ENCODE measurements around the gene ROBO1. TPM values are rescaled to one million over a fixed set of nuclear protein-coding genes. Genes with fewer than 3 reads are reported as not detected.

ROBO1 gene
- total and polyA plus RNA-seq, 2 of the 13 experiments (the other 11 are each of a cell fraction or from before 2014, with no cell fraction given): 52.2 to 71.0 TPM

DNA sequence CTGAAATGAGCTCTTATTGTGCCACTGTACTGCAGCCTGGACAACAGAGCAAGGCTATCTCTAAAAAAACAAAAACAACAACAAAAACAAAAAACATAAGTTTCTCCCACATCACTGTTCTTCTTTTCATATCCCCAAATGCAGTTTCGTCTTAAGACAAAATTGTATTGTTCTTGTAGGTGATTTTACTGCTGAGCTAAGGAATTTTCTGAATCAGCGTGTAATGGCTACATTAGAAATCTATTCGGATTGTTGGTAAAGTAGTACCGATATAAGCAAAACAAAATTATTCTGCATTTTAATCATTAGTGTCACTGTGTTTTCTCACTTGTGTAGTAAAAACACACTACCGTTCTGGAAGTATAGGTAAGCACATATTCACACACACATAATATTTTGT, 512.5 kb downstream of the ROBO1 start:
- FAIRE-seq (no peak), DNase-seq (ENCODE audit: low spot score) (no peak), ATAC-seq (no peak)
- no TSS peak for BruUV-seq (replicated peaks)
- CTCF ChIA-PET (ENCODE audit: low intra/inter-chr PET ratio, low total read pairs): no interaction called here
- Histone ChIP-seq H3K27me3 (ENCODE audit: control insufficient read depth in 1 of 2, insufficient read depth in 2 of 2, low read length in 2 of 2) (no peaks in the 10 kb centered on the region), H3K79me2 (ENCODE audit: insufficient read depth, low read length) (no peaks in the 10 kb centered on the region), H3K4me2 (ENCODE audit: low read depth, low read length) (no peak overlapping the region), H3K27ac (ENCODE audit: extremely low read length, insufficient read depth, low read length) (no peak overlapping the region), H2AFZ (ENCODE audit: low read length) (no peak overlapping the region), H3K4me3 (replicated peaks in 1 of 3; ENCODE audit: insufficient read depth in 1 of 3, low read depth in 2 of 3, low read length in 3 of 3) (no peak overlapping the region), H3K36me3 (replicated peaks in 1 of 2; ENCODE audit: control insufficient read depth in 1 of 2, insufficient read depth in 2 of 2, low read length in 2 of 2) (no peaks in the 10 kb centered on the region), H3K9ac (ENCODE audit: insufficient read depth, low read depth, low read length) (no peak overlapping the region), H3K9me3 (ENCODE audit: low read length) (no peaks in the 10 kb centered on the region), H3K4me1 (ENCODE audit: insufficient read depth, low read length) (no peaks in the 10 kb centered on the region), H4K20me1 (ENCODE audit: insufficient read depth, low read length) (no peaks in the 10 kb centered on the region)
- POLR2A ChIA-PET: no interaction called here
- in situ Hi-C loops (cut with HindIII; ENCODE audit: extremely low pct_ligation_motif_present, low pct_unique_long_range_greater_than_20kb) (no loop called here), intact Hi-C loops (cut with micrococcal nuclease; ENCODE audit: unreplicated experiment) (no loop called here)
- TF ChIP-seq, protein P1, sequence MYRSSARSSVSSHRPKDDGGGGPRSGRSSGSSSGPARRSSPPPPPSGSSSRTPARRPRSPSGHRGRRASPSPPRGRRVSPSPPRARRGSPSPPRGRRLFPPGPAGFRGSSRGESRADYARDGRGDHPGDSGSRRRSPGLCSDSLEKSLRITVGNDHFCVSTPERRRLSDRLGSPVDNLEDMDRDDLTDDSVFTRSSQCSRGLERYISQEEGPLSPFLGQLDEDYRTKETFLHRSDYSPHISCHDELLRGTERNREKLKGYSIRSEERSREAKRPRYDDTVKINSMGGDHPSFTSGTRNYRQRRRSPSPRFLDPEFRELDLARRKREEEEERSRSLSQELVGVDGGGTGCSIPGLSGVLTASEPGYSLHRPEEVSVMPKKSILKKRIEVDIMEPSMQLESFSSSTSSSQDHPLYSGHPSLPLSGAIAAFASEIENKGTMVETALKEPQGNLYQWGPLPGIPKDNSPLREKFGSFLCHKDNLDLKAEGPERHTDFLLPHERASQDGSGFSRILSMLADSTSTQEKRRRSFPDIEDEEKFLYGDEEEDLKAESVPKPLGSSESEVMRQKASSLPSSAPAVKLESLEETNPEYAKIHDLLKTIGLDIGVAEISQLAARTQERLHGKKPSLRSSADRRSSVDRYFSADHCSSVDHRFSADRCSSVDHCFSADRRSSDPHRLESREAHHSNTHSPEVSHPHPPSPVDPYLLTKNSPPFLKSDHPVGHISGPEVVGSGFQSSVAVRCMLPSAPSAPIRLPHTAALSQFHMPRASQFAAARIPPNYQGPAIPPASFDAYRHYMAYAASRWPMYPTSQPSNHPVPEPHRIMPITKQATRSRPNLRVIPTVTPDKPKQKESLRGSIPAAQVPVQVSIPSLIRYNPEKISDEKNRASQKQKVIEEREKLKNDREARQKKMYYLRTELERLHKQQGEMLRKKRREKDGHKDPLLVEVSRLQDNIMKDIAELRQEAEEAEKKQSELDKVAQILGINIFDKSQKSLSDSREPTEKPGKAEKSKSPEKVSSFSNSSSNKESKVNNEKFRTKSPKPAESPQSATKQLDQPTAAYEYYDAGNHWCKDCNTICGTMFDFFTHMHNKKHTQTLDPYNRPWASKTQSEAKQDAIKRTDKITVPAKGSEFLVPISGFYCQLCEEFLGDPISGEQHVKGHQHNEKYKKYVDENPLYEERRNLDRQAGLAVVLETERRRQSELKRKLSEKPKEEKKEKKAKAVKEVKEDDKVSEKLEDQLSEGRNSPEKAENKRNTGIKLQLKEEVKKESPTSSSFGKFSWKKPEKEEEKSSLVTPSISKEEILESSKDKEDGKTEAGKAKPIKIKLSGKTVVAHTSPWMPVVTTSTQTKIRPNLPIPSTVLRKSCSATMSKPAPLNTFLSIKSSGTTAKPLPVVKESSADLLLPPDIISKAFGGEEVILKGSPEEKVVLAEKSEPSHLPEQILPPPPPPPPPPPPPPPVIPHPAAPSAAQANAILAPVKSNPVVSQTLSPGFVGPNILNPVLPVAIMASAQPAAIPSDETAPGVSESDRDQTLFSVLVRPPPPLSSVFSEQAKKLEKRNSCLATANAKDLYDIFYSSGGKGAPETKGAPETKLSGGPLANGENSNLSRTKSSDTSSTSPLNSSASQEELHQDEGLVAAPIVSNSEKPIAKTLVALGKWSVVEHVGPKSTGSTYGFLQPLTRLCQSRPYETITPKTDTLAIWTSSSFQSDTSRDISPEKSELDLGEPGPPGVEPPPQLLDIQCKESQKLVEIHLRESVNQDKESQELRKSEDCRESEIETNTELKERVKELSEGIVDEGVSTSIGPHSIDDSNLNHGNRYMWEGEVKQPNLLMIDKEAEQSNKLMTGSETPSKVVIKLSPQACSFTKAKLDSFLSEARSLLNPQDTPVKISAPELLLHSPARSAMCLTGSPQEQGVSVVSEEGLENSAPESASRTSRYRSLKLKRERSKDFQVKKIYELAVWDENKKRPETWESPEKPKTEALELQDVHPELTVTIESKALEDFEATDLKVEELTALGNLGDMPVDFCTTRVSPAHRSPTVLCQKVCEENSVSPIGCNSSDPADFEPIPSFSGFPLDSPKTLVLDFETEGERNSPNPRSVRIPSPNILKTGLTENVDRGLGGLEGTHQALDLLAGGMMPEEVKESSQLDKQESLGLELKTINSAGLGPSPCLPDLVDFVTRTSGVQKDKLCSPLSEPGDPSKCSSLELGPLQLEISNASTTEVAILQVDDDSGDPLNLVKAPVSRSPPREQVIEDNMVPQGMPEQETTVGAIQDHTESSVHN (CRISPR knock-in tag; IDR thresholded peaks at IDR 0.05): no peak
- TF ChIP-seq, protein P2, sequence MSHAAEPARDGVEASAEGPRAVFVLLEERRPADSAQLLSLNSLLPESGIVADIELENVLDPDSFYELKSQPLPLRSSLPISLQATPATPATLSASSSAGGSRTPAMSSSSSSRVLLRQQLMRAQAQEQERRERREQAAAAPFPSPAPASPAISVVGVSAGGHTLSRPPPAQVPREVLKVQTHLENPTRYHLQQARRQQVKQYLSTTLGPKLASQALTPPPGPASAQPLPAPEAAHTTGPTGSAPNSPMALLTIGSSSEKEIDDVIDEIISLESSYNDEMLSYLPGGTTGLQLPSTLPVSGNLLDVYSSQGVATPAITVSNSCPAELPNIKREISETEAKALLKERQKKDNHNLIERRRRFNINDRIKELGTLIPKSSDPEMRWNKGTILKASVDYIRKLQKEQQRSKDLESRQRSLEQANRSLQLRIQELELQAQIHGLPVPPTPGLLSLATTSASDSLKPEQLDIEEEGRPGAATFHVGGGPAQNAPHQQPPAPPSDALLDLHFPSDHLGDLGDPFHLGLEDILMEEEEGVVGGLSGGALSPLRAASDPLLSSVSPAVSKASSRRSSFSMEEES (CRISPR knock-in tag; IDR thresholded peaks at IDR 0.05): no peak
- peak; percentile 58; the same call in 1 of the 2 replicates for TF ChIP-seq MAFF (IDR thresholded peaks at IDR 0.05; ENCODE audit: low read depth, low read length)
- TF ChIP-seq MAFK (conservative IDR thresholded peaks at IDR 0.05 in 1 of 2, IDR thresholded peaks at IDR 0.05 in 1 of 2; ENCODE audit: low read length in 2 of 2): peak; percentile 66 to 81
- TF ChIP-seq ETV6 (CRISPR knock-in tag; conservative IDR thresholded peaks at IDR 0.05): no peak
- TF ChIP-seq SALL1 (CRISPR knock-in tag; IDR thresholded peaks at IDR 0.05): no peak
- WGBS (ENCODE audit: low lambda C conversion rate): 10% methylated on average over 5 of the region's 5 CpGs
